Neural crest cell (in vitro differentiated cells): ENCODE data around the gene PIGV. TPM values are rescaled to one million over a fixed set of nuclear protein-coding genes. Genes with fewer than 3 reads are reported as not detected.
A peak's percentile ranks its signal among the peaks of the same experiment; 100 is the strongest.

ENCODE experiments used
- DNase-seq: peaks from one replicate; pipeline ENCODE4 v3.0.0; 2021; ENCODE audit warnings: low read depth, mixed read lengths, low spot score
- H3K27ac Mint-ChIP-seq: one replicate; pipeline ENCODE4 v1.8.0; 2021; ENCODE audit warnings: mild to moderate bottlenecking, mixed read lengths; ENCODE audit not compliant: unreplicated experiment
- H3K27me3 Mint-ChIP-seq: 2 replicates; pipeline ENCODE4 v1.8.0; 2021; ENCODE audit warnings: low read depth, mild to moderate bottlenecking, mixed read lengths
- H3K36me3 Mint-ChIP-seq: 2 replicates; pipeline ENCODE4 v1.8.0; 2021; ENCODE audit warnings: low read depth, mild to moderate bottlenecking, mixed read lengths
- H3K4me1 Mint-ChIP-seq: 2 replicates; pipeline ENCODE4 v1.8.0; 2021; ENCODE audit warnings: mixed read lengths
- H3K4me3 Mint-ChIP-seq: one replicate; pipeline ENCODE4 v1.8.0; 2021; ENCODE audit warnings: mild to moderate bottlenecking, mixed read lengths
- H3K9me3 Mint-ChIP-seq: 2 replicates; pipeline ENCODE4 v1.8.0; 2021; ENCODE audit warnings: mixed read lengths
- total RNA-seq: library from RNA; stranded (reverse); gene quantifications from 2 replicates; pipeline ENCODE4 v1.2.1, GENCODE V29; 2021
- TF ChIP-seq, protein P1 (sequence below): fragments of 200-600 bp; sonication (generic); conservative IDR thresholded peaks from 2 replicates; pipeline ENCODE4 v1.5.0; 2021; ENCODE audit warnings: antibody characterized with exemption, mild to moderate bottlenecking

PIGV gene
- total RNA-seq, 1 donor from 2014 or later = 8.7 TPM

DNA sequence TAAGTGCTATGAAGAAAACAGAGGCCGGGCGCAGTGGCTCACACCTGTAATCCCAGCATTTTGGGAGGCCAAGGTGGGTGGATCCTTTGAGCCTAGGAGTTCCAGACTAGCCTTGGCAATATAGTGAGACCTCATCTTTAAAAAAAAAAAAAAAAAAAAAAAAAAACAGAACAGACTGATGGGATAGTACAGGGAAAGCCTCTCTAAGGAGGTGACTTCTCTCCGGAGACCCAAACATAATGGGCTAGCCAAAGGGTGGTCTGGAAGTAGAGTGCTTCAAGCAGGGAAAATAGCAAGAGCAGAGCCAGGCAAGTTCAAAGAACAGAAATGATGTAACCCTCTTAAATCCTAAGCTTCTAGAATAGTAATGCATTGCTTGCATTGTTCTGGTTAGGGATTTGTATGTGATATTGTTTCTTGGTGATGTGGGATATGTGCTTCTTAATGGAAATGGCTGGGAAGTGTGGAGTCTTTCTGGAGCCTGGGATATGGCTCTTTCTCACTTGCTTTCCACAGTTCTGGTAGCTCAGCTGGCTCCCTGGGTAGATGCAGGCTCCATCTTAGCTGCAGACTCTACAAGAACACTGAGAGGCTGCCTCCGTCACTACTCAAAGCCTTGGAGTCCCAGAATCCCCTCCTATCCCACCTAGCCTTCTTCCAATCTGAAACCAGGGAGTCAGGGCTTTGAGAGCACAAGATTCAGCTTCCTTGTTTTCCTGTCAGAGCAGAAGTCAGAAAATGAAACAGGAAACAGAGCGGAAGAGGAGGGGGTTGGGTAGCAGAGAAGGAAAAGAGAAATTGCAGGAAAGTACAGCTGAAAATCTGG is 1.9 kb upstream of the PIGV start:
- Mint-ChIP-seq H3K27ac (peak overlapping the region; percentile 99), H3K4me1 (peaks cover 70% of the 10 kb centered on the region), H3K9me3 (no peaks in the 10 kb centered on the region), H3K36me3 (peaks cover 11% of the 10 kb centered on the region), H3K4me3 (peak overlapping the region; percentile 97), H3K27me3 (peaks cover 14% of the 10 kb centered on the region)
- no peak for DNase-seq
- TF ChIP-seq, protein P1, sequence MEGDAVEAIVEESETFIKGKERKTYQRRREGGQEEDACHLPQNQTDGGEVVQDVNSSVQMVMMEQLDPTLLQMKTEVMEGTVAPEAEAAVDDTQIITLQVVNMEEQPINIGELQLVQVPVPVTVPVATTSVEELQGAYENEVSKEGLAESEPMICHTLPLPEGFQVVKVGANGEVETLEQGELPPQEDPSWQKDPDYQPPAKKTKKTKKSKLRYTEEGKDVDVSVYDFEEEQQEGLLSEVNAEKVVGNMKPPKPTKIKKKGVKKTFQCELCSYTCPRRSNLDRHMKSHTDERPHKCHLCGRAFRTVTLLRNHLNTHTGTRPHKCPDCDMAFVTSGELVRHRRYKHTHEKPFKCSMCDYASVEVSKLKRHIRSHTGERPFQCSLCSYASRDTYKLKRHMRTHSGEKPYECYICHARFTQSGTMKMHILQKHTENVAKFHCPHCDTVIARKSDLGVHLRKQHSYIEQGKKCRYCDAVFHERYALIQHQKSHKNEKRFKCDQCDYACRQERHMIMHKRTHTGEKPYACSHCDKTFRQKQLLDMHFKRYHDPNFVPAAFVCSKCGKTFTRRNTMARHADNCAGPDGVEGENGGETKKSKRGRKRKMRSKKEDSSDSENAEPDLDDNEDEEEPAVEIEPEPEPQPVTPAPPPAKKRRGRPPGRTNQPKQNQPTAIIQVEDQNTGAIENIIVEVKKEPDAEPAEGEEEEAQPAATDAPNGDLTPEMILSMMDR = no peak

DNA sequence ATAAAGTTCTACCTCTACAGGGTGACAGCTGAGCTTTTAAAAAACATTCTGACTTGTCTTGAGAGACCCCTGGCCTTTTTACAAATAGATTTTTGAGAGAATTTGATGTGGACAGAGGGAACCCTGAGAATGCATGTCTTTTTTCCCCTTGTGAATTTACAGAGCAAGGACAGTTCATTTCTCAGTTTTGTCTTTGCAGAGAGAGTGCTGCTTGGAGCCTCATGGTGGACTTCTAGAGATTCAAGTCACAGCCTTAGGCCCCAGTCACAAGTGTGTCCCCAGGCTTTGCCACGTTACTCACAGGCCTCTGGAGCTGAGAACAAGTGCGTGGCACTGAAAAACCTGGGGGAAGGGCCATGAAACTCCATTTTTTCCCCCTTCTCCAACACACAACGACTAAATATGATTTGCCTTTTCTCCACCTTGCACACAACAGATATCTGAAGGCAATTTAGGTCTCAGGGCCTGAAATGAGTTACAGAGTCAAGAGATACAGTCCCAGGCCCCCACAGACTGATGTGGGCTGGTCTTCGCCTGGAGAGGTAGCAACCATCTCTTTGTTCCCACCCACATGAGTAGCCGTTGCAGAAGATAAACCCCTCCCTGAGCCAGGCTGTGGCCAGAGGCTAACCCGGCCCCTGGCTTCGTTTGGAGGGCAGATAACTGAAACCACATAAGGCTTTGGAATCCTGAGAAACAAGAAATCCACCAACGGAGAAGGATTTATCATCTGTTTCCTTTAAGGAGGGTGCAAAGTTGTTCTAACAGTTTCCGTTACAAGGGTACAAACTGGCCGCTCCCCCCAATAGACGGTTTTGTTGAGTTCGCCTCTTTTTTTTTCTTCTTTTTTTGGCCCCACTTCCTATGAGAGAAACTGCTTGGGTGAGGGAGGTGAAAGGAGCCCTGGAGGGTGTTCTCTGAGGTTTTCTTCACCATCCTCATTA is 1.0 kb upstream of the PIGV start:
- peaks cover 6% of the 10 kb centered on the region for H3K36me3 Mint-ChIP-seq
- peak; percentile 32 for DNase-seq

DNA sequence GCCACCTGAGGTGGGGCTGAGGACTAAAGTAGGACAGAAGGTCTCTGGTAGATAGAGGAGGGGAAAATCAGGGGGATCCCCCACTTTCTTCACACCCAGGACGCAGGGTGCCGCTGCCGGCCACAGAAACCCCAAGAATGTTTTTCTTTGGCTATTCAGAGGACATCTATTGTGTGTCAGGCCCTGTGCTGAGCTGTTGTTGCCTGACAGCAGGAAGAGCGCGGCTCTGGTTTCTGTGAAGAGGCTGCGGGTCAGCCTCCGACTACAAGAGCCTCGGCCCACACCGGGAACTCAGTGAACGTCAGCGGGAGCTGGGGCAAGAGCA is 407 bp upstream of the PIGV start:
- Mint-ChIP-seq H3K27ac (peak overlapping the region; percentile 99), H3K27me3 (peaks cover 14% of the 10 kb centered on the region), H3K4me3 (peak overlapping the region; percentile 97), H3K36me3 (peaks cover 4% of the 10 kb centered on the region), H3K9me3 (no peaks in the 10 kb centered on the region), H3K4me1 (peaks cover 63% of the 10 kb centered on the region)
- TF ChIP-seq, protein P1 = no peak
- DNase-seq = no peak

More for the DNA sequence above, 1.0 kb upstream of the PIGV start:
- Mint-ChIP-seq H3K27me3 (peaks cover 14% of the 10 kb centered on the region), H3K4me1 (peaks cover 66% of the 10 kb centered on the region), H3K9me3 (no peaks in the 10 kb centered on the region), H3K27ac (peak overlapping the region; percentile 99), H3K4me3 (peak overlapping the region; percentile 97)
- TF ChIP-seq, protein P1 = no peak

DNA sequence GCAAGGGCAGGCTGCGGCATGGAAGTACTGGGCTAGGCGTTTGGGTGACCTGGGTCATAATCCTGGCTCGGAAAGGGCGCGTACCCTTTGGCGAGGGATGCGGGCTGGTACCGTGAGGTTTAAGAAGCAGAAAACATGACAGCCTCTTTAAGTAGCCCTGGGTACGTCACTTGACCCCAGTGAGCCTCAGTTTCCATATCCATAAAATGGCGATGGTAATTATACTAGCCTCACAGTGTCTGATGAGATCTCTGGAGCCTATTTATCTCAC is 700 bp downstream of the PIGV start:
- Mint-ChIP-seq H3K27me3 (peaks cover 14% of the 10 kb centered on the region), H3K36me3 (no peaks in the 10 kb centered on the region), H3K4me1 (peaks cover 52% of the 10 kb centered on the region), H3K4me3 (peak overlapping the region; percentile 94), H3K9me3 (no peaks in the 10 kb centered on the region), H3K27ac (peak overlapping the region; percentile 52)
- TF ChIP-seq, protein P1 = no peak
- no peak for DNase-seq

DNA sequence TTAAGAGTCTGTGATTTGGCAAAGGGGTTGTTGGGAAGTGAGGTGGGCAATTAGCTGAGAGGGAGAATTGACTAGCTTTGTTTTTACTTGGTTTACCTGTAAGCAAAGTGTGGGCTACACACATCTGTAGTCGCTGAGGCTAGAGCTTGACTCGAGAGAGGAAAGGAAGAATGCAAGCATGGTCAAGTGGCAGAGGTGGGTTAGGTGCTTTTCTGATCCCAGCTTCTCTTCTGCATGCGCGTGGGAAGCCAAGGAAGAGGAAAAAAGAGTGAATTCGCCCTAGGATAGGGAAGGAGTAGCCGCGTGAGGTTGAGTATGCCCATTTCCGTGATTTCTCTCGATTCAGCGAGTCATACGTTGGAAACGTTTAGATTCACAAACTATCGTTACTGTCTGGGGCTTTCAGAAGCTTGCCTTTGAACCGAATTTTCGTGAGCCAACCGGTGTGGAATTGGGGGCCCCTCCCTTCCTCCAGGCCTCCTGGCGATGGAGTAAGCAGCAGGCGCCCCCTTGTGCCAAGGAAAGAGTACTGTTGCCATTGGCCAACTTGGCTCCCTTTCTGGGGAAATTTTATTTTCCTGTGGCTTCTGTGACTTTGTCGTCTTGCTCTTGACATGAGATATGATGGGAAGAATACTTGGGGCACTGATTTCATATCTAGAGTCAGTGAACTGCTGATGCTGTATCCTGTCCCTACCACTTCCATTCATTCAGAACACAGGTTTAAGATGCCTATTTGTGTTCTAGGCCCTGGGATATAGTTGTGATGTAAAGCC is 1.3 kb downstream of the PIGV start:
- Mint-ChIP-seq H3K9me3 (no peaks in the 10 kb centered on the region), H3K27ac (peak overlapping the region; percentile 52), H3K4me3 (peak overlapping the region; percentile 94), H3K4me1 (peaks cover 47% of the 10 kb centered on the region), H3K27me3 (peaks cover 14% of the 10 kb centered on the region), H3K36me3 (no peaks in the 10 kb centered on the region)
- TF ChIP-seq, protein P1 = peak; percentile 98
- peak; percentile 77 for DNase-seq
